Right renal cortex interstitium (tissue), 3 donors: ENCODE data around the gene FGFR4. TPM values are rescaled to one million over a fixed set of nuclear protein-coding genes. Genes with fewer than 3 reads are reported as not detected.

ENCODE experiments used
- DNase-seq, 3 donors: peaks; one replicate each; pipeline ENCODE4 v3.0.0-alpha.2; 2013; ENCODE audit warnings: low read depth in 3 of 3, low spot score in 2 of 3
- polyA plus RNA-seq, 3 donors: library from polyadenylated mRNA; unstranded; fragments of 120-200 nt; gene quantifications; one replicate each; pipeline ENCODE4 v1.2.1, GENCODE V29; 2013; ENCODE audit not compliant: insufficient read length in 3 of 3

FGFR4 gene
- polyA plus RNA-seq, 3 donors, result 48.7 to 56.4 (median 50.1) TPM

DNA sequence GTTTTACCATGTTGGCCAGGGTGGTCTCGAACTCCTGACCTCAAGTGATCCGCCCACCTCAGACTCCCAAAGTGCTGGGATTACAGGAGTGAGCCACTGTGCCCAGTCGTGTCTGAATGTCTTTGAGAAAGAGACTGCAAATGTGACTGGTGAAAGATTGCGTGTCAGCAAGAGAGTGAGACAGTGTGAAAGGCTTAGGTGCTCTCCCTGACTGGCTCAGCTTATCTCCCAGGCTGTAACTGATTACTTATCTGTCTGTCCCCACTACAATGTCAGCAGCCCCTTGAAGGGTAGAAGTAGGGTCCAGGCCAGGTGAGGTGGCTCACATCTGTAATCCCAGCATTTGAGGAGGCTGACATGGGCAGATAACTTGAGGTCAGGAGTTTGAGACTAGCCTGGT, 3.4 kb upstream of the FGFR4 start:
- no peak for DNase-seq

DNA sequence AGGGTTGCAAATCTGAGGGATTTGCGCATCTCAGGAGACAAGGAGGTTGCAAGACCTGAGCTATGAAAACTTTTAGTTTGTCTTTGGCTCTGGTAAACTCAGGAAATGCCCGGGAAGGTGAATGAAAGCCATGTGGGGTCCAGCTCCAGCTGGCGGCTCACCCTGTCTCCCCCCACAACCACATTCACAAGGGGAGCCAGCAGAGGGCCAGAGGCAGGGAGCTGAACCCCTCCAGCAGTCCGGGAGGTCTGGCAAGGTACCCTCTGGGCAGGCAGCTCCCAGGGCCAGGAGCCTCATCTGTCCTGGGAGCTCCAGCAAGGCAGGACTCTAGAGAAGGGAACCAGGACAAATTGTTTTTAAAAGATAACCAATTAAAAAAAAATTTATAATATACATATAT, 2.5 kb upstream of the FGFR4 start:
- DNase-seq, result no peak

DNA sequence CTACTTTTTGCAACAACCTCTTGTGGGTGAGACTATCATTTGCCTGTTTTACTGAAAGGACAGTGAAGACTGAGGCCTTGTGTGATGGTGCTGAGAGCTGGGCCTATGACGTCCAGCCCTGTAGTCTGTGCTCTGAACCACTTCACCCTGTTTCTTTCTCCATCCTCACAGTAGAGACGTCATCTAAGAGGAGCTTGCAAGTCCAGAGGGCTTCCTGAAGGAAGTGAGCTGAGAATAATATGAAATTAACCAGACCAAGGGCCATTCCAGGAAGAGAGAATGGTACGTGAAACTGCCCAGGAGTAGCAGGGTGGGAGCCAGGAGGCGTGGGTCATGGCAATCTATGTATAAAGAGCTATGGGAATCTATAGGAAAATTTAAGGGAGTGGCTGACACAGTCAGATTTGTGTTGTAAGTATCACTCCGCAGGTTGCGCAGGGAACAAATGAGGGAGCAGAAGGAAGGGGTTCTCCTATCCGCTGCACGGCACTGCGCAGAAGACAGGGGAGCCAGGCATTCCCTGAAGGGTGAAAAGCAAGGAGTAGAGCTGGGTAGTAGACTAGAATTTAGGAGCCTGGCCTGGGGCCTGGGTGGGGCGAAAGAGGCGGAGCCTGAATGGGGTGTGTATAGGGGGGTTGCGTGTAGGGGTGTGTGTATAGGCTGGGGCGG, 596 bp upstream of the FGFR4 start:
- DNase-seq, result no peak

DNA sequence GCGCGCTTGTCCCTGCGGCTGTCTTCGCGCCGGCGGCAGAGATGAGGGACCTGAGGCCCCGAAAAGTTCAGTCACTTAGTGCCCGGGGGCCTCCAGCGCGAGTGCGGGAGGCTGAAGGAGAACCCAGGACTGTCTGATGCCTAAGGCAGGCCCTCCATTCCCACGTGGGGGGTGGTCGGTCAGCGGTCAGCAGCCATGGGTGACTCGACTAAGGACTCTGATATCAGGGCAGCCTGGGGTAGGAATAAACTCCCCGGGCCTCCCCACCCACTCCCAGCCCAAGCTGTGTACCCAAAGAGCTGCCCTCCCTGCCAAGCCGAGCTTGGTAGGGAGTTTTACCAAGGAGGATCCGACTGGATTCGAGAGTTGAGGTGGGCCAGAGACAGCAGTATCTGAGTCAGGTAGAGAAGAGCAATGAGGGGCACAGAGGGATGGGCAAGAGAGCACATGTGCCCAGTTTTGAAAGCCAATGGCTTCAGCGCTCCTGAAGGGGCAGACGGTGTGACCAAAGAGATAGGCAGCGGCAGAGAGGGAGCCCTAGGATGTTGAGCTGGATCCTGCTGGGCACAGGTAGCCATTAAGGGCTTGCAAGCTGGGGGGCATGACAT, 787 bp downstream of the FGFR4 start:
- no peak for DNase-seq

DNA sequence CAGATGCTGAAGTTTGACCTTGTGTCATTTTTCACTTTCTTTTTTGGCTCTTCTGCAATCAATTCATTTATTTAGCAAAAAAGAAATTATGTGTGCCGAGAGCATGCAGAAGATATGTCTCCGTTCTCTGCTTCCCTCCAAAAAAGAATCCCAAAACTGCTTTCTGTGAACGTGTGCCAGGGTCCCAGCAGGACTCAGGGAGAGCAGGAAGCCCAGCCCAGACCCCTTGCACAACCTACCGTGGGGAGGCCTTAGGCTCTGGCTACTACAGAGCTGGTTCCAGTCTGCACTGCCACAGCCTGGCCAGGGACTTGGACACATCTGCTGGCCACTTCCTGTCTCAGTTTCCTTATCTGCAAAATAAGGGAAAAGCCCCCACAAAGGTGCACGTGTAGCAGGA, 2.4 kb downstream of the FGFR4 start:
- no peak for DNase-seq

DNA sequence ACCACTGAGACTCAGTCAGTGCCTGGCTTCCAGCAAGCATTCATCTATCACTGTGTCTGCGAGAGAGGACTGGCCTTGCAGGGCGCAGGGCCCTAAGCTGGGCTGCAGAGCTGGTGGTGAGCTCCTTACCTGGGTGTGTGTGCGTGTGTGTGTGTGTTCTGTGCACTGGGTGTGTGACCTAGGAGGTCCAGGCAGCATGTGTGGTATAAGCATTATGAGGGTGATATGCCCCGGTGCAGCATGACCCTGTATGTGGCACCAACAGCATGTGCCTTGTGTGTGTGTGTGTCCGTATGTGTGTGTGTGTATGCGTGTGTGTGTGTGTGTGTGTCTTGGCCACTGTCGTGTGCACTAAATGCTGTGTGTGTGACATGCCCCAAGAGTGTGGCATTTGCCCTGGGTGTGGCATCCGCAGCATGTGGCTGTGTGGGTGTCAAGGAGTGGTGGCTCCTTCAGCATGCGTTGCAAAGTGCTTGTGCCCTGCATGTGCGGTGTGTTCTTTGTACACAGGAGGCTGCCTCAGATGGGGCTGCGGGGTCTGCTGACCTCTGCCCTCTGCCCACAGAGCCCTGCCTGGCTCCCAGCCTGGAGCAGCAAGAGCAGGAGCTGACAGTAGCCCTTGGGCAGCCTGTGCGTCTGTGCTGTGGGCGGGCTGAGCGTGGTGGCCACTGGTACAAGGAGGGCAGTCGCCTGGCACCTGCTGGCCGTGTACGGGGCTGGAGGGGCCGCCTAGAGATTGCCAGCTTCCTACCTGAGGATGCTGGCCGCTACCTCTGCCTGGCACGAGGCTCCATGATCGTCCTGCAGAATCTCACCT, 3.3 kb downstream of the FGFR4 start:
- no peak for DNase-seq

DNA sequence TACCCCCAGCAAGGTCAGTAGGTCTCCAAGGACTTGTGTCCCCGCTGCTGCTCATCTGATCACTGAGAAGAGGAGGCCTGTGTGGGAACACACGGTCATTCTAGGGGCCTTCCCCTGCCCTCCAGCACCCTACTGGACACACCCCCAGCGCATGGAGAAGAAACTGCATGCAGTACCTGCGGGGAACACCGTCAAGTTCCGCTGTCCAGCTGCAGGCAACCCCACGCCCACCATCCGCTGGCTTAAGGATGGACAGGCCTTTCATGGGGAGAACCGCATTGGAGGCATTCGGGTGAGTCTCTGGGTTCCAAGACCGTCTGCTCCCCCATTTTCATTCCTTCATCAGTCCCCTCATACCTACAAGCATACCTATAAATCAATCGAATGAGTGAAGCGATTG, 4.1 kb downstream of the FGFR4 start:
- DNase-seq, result no peak

DNA sequence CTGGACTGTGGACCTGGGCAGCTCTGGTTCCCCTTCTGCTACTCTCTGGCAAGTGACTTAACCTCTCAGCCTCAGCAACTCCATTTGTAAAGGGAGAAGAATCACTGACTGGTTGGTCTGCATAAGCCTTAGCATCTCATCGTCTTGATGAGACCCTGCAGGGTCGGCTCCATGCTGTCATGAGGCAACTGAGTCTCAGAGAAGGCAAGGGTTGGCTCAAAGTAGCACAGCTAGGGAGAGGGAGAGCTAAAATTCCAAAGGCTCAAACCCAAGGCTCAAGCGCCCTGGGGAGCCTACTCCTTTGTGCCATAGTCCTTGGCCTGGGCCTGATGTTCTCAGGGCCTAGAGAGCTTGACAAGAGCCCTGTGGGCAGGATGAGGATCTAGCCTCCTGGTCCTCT, 4.5 kb downstream of the FGFR4 start:
- no peak for DNase-seq

DNA sequence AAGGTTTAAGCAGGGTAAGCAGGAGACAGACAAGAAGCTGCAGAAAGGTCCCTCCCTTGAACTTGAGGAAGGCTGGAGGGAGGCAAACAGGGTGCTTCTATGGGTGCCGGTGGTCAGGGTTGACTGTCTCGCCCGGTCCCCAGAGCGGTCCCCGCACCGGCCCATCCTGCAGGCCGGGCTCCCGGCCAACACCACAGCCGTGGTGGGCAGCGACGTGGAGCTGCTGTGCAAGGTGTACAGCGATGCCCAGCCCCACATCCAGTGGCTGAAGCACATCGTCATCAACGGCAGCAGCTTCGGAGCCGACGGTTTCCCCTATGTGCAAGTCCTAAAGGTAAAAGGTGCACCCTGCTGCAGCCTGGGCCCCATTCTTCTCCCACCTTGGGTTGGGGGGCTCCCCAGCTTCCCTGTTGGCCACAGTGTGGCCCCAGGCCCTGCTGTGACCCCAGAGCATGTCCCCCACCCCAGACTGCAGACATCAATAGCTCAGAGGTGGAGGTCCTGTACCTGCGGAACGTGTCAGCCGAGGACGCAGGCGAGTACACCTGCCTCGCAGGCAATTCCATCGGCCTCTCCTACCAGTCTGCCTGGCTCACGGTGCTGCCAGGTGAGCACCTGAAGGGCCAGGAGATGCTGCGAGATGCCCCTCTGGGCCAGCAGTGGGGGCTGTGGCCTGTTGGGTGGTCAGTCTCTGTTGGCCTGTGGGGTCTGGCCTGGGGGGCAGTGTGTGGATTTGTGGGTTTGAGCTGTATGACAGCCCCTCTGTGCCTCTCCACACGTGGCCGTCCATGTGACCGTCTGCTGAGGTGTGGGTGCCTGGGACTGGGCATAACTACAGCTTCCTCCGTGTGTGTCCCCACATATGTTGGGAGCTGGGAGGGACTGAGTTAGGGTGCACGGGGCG, 5.7 kb downstream of the FGFR4 start:
- no peak for DNase-seq

DNA sequence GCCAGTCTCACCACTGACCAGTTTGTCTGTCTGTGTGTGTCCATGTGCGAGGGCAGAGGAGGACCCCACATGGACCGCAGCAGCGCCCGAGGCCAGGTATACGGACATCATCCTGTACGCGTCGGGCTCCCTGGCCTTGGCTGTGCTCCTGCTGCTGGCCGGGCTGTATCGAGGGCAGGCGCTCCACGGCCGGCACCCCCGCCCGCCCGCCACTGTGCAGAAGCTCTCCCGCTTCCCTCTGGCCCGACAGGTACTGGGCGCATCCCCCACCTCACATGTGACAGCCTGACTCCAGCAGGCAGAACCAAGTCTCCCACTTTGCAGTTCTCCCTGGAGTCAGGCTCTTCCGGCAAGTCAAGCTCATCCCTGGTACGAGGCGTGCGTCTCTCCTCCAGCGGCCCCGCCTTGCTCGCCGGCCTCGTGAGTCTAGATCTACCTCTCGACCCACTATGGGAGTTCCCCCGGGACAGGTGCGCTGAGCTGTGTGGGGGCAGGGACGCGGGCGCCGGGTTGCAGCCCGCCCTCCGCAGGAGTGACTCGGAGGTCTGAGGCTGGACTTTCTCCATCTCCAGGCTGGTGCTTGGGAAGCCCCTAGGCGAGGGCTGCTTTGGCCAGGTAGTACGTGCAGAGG, 6.5 kb downstream of the FGFR4 start:
- no peak for DNase-seq

DNA sequence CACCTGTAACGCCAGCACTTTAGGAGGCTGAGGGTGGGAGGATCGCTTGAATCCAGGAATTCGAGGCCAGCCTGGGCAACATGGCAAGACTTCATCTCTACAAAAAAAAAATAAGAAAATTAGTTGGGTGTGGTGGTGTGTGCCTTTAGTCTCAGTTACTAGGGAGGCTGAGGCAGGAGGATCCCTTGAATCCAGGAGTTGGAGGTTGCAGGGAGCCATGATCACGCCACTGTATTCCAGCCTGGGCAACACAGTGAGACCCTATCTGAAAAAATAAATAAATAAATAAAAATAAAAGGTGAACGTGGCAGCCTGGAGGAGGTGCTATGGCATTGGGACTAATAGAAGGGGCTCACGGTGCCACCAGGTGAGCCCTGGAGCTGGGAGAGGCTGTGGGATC, 7.1 kb downstream of the FGFR4 start:
- no peak for DNase-seq

DNA sequence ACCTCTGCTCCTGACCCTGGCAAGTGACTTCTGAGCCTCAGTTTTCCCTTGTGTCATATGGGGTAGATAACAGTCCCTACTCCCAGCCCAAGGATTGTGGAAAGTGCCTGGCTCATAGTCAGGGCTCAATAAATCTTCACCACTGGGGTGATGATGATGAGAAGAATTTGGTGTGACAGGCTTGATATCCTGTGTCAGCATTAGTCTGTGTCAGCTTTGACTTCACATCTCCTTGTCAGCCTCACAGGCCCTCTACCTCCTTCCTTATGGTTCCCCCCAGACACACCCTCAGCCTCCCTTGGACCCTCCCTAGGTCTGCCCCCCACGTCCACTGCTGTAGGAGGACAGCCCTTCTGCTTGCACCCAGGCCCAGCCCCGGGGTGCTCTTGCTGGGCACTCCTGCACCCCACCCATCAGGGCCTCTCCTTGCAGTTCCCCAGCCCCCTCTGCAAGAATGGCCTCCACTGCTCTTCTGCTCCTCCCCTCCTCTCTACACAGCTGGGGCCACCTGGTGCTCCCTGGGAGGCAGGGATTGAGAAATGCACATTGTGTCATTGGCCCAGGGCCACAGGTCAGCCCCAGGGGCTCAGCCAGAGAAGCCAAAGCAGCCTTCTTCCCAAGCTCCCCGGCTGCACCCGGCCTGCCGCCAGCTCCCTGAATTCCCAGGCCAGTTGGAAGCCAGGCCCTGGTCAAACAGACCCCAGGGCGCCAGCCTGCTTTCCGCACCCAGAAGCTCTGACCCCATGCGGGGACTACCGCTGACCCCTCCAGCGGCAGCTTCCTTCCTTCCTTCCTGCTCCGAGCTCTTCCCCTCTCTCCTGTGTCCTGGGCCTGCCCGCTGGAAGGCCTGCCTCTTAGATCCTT, 7.7 kb downstream of the FGFR4 start:
- DNase-seq, result no peak

DNA sequence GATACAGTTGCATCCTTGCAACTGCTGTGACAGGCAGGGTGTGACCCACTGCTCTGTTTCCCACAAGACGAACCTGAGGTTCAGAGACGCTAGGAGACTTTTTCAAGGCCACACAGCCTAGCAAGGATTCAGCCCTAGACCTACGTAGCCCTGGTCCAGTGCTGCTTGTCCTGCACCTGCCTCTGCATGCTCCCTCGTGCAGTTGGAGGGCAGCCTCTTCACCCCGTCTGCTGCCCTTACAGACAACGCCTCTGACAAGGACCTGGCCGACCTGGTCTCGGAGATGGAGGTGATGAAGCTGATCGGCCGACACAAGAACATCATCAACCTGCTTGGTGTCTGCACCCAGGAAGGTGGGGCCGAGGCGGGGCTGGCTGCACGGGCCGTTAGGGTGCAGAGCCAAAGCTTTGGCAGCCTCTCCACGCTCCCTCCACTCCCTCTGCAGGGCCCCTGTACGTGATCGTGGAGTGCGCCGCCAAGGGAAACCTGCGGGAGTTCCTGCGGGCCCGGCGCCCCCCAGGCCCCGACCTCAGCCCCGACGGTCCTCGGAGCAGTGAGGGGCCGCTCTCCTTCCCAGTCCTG, 8.5 kb downstream of the FGFR4 start:
- DNase-seq, result no peak

DNA sequence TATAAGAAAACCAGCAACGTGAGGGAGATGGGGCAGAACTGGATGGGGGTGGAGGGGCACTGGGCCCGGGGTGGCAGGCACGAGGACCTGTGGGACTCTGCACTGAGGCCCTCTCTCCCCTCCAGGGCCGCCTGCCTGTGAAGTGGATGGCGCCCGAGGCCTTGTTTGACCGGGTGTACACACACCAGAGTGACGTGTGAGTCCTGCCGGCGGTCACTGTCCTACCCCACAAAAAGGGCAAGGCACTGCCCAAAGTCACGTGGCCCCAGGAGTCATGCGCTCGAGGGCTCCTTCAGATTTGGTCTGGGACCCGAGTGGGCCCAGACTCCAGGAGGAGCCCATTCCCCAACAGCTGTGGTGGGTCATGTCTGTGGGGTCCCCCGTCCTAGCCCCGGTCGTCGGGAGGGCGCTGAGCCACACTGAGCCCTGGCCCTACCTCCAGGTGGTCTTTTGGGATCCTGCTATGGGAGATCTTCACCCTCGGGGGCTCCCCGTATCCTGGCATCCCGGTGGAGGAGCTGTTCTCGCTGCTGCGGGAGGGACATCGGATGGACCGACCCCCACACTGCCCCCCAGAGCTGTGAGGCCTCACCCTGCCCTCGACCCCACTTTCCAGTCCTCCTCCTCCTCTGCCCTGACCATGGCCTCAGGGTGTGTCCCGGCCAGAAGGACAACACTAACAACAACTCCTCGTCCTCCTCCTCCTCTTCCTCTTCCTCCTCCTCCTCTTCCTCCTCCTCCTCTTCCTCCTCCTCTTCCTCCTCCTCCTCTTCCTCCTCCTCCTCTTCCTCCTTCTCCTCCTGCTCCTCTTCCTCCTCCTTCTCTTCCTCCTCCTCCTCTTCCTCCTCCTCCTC, 9.7 kb downstream of the FGFR4 start:
- DNase-seq, result no peak

DNA sequence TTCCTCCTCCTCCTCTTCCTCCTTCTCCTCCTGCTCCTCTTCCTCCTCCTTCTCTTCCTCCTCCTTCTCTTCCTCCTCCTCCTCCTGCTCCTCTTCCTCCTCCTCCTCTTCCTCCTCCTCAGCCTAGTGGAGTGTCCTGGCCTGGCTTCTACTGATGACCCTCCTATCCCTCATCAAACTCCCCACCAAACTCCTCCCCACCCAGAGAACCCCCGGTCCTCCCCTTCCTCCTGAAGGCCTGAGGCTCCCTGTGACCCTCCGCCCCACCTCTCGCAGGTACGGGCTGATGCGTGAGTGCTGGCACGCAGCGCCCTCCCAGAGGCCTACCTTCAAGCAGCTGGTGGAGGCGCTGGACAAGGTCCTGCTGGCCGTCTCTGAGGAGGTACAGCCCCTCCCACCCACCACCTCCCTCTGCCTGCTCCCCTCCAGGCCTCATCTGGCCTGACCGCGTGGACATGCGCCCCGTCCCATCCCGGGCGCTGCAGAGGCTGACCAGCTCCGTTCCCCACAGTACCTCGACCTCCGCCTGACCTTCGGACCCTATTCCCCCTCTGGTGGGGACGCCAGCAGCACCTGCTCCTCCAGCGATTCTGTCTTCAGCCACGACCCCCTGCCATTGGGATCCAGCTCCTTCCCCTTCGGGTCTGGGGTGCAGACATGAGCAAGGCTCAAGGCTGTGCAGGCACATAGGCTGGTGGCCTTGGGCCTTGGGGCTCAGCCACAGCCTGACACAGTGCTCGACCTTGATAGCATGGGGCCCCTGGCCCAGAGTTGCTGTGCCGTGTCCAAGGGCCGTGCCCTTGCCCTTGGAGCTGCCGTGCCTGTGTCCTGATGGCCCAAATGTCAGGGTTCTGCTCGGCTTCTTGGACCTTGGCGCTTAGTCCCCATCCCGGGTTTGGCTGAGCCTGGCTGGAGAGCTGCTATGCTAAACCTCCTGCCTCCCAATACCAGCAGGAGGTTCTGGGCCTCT, 10.6 kb downstream of the FGFR4 start:
- no peak for DNase-seq

DNA sequence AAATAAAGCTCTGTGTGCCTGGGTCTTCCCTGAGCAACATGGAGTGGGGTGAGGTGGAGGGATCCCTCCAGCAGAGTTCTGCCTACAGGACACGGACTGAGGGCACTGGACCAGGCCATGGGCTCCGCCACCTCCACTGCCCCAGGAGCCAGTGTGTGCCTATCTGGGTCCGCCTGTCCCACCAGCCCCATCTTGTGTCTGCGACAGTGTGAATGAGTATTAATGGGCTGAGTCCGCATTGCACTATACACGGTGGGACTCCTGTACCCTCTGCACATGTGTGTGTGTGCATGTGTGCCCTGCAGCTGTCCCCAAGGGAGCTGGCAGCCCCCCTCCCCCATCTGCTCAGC, 11.4 kb downstream of the FGFR4 start:
- no peak for DNase-seq

DNA sequence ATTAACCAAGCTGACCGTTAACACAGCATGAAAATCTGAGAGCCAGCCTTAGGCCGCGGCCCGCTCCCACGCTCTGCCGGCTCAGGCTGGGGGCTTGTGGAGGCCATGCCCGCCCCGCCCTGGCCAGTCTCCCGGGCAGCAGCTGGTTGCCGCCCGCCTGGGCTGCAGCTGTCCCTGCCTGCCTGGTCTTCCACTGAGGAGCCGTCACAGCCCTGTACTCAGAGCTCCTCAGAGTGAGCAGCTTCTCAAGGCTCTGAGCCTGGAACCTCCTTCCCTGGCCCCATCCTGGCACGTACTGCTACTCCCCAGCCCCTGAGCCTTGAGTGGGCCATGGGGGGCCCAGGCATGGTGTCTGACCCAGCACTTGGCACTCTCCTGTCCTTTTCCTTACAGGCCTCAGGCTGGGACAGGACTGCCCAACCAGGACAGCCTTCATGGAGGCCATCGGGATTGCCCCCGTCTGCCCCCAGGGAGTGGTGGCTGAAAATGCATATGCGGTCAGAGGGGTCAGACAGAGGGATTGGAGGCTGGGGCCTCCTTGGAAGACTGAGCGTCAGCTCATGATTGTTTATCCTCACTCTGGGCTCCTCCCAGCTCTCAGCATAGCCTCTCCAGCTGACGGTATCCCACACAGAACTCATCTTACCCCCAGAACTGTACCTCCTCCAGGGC, 11.9 kb downstream of the FGFR4 start:
- no peak for DNase-seq
